CD4-positive, alpha-beta T cell treated with Interleukin-21 for 1 hour (primary cell): ENCODE measurements around the gene SEMA4D.

ENCODE experiments used
- DNase-seq: peaks from one replicate; pipeline ENCODE4 v3.0.0-alpha.2; 2020

SEMA4D gene

DNA sequence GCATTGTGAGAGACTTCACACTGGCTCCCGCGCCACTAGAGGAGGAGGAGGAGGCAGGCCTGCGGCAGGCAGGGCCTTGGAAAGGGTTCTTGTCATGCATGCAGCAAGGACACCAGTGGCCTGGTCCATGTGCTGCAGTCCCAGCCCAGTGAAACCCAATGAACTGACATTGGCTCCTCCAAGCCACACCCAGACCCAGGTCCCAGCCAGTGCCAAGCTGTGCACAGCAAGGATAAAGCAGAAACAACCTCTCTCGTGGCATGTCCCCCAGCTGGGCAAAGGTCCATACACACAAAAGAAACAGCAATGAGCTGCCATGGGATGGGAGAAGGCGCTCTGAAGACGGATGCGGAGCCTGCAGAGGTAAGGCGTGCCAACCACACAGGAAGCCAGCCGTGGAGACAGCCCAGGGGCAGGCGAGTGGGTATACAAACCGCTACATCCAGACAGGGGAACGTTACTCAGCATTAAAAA, 89.2 kb downstream of the SEMA4D start:
- DNase-seq = peak; percentile 77

DNA sequence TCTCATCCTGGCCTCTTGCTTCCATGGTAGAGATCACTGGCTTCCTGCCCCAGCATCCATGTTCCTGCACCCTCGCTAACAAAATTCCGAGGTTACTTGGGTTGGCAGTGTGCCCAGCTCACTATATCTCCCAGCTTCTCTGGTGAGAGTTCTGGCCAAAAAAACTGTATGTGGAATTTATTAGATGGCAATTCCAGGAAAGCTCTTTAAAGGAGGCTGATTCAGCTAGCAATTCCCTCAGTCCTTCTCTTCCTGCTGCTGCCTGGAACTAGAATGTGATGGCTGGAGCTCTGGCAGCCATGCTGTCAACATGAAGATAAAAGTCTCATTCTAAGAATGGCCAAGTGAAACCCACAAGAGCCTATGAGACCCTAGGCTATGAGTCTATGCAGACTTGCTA, 90.8 kb downstream of the SEMA4D start:
- no peak for DNase-seq

- DNase-seq = no peak
Measured at GRCh38 chr9:89405826-89406225, 92.1 kb downstream of the SEMA4D start.

DNA sequence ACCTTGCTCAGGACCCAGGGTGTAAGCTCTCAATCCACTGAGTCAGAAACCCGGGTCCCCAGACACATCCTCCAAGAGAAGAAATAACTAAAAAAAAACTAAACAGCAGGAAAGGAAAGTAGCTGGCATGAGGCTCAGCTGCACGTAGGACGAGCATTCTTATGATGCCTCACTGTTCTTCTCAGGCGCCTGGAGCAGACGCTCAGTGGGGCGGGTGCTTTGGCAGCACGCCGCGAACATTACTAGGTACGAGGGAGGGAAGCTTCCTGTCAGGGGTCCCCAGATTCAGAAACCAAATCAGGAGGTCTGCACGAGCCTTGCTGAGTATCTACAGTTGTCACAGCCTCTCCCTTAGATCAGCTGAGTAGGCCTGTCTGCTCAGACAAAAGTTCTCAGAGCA, 93.8 kb downstream of the SEMA4D start:
- no peak for DNase-seq

GRCh38 chr9:89402695-89403427, 95.1 kb downstream of the SEMA4D start:
- DNase-seq = no peak

- no peak for DNase-seq
Measured at GRCh38 chr9:89400403-89401116, 97.4 kb downstream of the SEMA4D start.

DNA sequence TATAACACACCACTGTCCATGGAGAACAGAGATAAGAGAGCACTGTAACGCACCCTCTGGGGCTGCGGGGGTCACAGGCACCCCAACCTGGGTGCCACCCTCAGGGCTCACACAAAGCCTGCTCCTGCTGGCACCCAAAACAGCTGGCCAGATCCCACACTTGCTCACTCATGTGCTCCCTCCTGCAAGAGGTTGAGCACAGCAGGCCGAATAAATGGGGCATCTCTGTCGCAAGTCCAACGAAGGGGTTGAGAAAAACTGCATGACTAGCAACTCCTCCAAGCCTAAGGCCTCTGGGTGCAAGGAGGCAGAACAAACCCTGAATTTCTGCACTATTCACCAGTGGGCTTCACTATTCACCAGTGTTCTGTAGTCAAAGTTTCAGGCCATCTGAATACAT, 99.3 kb downstream of the SEMA4D start:
- DNase-seq = no peak

DNA sequence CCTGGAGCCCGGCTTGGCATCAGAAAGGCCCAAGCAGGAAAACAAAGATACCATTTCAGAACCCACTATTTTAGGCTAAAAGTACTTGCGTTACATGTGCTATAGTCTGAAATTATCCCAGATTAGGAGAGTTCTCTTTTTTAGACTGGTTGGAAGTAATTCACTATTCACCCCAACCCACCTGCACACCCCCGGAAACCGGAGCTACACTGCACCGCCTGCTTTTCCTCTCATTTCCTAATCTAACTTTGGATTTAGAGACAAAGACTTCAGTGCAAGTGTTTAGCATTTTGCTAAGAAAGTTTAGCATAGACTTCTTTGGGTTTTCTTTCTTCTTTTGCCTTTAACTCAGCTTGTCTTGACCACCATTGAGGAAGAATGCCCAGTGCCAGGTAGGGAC, 100.4 kb downstream of the SEMA4D start:
- no peak for DNase-seq

- DNase-seq = no peak
Measured at GRCh38 chr9:89395931-89396710, 101.8 kb downstream of the SEMA4D start.

GRCh38 chr9:89394412-89394811, 103.5 kb downstream of the SEMA4D start:
- DNase-seq = no peak

DNA sequence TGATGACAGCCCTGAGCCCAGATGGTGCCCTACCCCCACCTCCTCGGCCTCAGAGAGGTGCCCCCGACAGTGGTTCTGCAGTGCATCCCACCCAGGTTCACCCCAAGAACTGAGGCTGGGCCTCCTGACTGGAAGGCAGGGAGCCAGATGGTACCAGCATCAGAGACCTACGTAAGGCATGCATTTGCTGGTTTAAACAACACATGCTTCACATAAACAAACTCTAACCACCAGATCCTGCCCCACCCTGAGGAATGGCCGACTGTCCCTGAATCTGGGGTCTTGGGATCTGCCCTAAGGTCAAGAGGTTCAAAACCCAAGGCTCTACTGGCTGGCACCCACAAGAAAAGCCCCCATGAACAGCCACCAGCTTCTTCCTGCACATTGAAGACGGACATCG, 106.3 kb downstream of the SEMA4D start:
- DNase-seq = no peak

- no peak for DNase-seq
Measured at GRCh38 chr9:89390578-89391116, 107.3 kb downstream of the SEMA4D start.

DNA sequence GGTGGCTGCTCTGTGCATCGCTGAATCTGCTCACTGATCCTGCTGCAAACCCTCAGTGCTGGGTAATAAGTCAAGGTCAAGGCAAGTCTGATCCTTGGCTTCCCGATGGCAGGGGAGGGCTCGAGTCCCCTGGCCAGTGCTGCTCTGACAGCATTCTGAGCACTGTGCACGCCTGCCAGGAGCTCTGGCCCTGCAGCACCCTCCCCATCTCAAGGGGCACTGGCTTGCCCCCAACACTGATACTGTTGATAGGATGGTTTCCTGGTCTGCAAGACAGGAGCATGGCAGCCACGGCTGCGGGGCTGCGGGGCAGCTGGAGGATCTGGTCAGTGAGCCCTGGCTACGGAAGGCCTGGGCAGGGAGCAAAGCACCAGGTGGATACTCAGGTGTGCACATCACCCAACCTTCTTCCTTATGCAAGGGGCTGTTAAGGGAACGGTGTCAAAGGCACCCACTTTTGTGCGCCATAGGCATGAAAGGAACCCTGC, 107.8 kb downstream of the SEMA4D start:
- DNase-seq = no peak

- no peak for DNase-seq
Measured at GRCh38 chr9:89388868-89389177, 109.1 kb downstream of the SEMA4D start.

DNA sequence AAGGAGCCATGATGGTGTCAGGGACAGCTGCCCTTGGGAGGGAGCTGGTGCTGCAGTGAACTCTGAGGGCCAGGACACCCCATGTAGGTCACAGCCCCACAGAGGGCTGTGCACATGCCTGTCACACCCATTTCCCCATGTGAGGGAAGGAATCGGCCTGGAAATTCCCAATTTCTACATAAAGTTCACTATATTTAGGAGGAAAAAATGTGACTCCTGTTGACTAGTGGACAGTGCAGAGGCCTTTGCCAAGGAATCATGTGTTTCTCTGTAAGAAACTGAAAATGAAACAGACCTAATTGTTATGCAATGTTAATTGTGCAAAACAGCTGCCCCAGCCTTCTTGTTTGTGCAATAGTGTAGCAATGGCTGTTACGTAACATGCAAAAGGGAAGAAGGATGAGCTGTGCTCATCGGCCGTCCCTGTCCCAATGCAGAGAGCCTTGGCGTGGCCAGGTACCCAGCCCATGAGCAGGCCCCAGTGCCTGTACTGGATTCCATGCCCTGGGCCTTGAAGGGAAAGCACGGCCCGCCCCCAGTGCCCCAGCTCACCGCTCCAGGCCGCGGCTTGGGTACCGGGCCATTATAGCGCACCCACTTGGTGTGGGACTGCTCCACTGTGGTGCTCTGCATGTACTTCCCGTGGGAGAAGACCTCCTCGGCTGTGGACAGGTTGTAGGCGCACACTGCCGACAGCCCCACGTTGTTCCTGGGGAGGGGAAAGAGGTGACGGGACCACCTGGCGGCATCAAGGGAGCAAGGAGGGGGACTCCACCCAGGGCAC, 109.6 kb downstream of the SEMA4D start:
- no peak for DNase-seq

GRCh38 chr9:89387197-89387849, 110.6 kb downstream of the SEMA4D start:
- no peak for DNase-seq

DNA sequence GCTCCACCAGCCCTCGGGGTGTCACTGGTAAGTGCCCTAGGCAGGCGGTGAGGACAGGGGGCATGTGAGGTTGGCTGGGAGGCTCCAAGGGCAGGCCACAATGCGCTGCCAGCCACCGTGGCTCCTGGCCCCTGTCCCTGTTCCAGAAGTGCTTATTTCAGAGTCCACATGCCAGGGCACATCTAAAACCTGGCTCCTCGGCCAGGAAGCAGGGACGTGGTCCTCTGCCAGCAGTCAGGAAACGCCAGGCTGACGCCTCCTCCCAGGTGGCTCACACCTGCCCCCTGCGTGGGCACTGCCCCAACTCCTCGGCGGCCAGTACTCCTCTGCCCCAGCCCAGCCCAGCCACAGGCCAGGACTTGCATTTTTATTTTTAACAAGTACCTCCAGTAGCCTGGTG, 111.1 kb downstream of the SEMA4D start:
- no peak for DNase-seq

DNA sequence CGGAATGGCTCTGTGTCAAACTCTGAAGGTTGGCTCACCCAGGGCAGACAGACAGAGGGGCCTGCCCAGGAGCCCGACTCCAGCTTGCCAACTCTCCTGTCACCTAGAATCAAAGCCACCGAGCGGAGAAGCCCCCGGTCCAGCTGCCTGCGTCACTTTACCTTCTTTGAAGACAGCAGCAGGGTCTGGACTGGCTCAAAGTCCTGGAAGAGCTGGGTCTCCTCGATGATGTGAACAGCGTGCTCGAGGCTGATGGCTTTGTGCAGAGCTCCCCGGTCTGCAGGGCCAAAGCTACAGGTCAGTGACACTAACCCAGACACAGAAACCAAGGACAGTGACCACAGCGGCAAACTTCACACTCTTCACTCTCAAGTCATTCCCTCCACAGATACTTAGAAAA, 111.7 kb downstream of the SEMA4D start:
- no peak for DNase-seq

DNA sequence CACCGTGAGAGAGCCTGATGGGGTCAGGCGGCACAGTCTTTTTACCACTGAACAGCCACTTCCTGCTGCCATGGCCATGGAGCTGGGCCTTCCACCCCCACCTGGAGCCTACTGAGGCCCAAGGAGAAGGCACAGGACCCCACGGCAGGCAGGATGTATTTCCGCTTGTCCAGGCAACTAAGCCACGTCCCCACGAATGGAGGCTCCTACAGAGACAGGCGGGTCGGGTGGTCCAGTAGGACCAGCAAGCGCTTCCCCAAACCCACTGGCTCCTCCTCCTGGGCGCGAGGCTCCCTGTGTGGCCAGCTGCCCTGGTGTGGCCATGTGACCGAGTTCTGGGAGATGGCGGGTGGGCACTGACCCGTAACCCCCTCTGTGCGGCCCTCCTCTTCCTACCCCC, 113.1 kb downstream of the SEMA4D start:
- DNase-seq = no peak

DNA sequence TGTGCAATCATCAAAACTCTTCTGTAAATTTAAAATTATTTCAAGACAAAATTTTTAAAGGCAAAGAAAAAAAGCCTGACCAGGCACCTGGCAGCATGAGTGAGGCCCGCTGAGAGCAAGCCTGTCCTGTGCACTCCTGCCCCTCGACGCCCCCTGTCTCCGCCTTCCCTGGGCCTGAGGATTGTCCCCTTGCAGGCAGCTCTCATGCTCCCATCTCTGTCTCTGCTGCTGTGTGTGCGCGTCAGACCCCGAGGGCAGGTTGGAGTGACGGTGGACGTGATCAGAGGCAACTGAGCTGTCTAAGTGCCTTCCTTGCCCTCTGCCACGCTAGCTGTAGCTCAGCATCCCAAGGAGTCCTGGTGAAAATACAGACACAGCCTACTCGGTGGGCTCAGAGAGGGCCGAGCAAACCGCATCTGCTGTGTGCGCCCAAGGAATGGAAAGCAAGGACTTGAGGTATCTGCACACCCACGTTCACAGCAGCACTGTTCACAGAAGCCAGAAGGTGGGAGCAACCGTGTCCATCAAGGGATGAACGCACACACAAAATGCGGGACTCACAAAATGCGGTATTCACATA, 114.1 kb downstream of the SEMA4D start:
- DNase-seq = no peak

DNA sequence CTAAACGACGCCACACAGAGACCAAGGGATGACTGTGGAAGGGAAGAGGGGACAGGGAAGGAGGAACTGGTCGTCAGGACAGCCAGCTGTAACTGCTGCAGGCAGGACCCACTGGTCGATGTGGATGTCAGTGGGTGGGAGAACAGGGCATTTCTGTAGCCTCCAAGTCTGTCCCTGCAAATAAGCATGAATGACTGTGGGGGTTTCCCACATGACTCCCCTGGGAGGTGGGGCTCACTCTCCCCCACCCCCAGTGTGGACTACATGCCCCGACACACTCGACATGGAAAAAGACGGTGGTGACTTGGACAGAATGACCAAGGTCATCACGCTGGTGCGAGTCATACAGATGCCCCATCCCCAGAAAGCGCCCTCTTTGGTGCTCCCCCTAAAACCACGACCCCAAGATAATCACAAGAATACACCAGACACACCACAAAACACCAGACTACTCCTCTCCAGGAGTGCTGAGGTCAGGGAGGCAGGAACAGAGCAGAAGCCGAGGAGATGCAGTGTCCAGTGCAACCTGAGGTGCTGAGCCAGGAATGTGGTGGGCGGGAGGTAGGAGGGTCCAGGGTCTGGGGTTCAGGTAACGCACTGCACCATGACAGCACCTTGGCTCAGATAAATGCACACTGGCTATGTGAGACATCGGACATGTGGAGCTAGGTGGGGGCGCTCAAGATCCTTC, 114.7 kb downstream of the SEMA4D start:
- no peak for DNase-seq
